NT2/D1 (cell line): ENCODE results near the gene HAPLN2.

Experiments
- SUZ12 ChIP-seq: IDR thresholded peaks from 2 replicates; pipeline ENCODE4 v1.6.1; 2011; ENCODE audit not compliant: insufficient read length, insufficient read depth; ENCODE audit errors: extremely low read depth
- YY1 ChIP-seq: IDR thresholded peaks from 2 replicates; pipeline ENCODE4 v1.6.1; 2011; ENCODE audit not compliant: insufficient read length, insufficient read depth

- TF ChIP-seq SUZ12 (no peak), YY1 (no peak)
These were observed 32.9 kb upstream of the HAPLN2 start for GRCh38 chr1:156586323-156586722.
